ENCODE data around the gene GNB1L.

DNA sequence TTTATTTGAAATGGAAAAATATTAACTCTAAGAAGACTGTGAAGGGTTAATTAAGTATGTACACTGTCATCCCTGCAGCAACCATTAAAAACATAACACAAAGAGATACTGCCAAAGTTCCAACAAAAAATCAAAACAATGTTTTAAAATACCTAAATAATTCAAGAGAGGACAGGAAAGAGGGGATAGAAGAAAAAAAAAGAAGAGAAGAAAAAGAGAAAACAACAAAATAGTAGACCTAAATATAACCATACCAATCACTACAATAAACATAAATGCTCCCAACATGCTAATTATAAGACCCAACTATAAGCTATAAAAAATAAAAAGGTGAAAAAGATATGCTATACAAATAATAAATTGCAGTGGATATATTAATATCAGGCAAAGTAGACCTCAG lies 20.1 kb downstream of the GNB1L start:
- no peak for TF ChIP-seq POLR2AphosphoS5 (IDR thresholded peaks at IDR 0.05)
- TF ChIP-seq, protein P1, sequence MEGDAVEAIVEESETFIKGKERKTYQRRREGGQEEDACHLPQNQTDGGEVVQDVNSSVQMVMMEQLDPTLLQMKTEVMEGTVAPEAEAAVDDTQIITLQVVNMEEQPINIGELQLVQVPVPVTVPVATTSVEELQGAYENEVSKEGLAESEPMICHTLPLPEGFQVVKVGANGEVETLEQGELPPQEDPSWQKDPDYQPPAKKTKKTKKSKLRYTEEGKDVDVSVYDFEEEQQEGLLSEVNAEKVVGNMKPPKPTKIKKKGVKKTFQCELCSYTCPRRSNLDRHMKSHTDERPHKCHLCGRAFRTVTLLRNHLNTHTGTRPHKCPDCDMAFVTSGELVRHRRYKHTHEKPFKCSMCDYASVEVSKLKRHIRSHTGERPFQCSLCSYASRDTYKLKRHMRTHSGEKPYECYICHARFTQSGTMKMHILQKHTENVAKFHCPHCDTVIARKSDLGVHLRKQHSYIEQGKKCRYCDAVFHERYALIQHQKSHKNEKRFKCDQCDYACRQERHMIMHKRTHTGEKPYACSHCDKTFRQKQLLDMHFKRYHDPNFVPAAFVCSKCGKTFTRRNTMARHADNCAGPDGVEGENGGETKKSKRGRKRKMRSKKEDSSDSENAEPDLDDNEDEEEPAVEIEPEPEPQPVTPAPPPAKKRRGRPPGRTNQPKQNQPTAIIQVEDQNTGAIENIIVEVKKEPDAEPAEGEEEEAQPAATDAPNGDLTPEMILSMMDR (IDR thresholded peaks at IDR 0.05) = no peak

Measured in prostate gland (tissue), 2 donors.